Astrocyte of the spinal cord (primary cell): ENCODE measurements around the gene DPP6.

Experiments
- DNase-seq: peaks from one replicate; pipeline ENCODE4 v3.0.0; 2011; ENCODE audit warnings: low read depth, low spot score
- H3K4me3 ChIP-seq: 2 replicates; pipeline ENCODE4 v1.5.1; 2011; ENCODE audit warnings: low read depth, mild to moderate bottlenecking, low read length, moderate library complexity
- in situ Hi-C: cut with HindIII; loops from 2 replicates; pipeline ENCODE4 v1.10.0; 2017; ENCODE audit warnings: low sequenced_read_pairs
- TF ChIP-seq, protein P1 (sequence below): IDR thresholded peaks from 2 replicates; pipeline ENCODE4 v1.5.1; 2012; ENCODE audit warnings: low read depth, mild to moderate bottlenecking, low read length, inconsistent platforms

Gene DPP6

DNA sequence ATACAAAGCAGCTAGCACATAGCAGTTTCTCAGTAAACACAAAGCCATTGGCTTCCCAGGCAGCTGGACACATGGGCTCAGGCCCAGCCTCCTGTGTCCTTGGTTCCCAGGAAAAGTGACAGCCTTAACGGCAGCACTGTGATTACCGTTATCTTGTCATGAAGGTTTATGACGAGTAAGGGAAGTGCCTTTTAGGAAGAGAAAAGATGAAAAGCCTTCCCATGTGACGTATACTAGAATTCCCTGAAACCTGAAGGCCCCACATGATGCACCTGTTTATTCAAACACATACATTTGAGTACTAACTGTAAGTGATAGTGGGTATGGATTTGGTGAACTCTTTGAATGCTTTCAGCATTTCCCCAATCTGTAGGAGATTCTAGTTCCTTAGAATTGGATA lies 244.2 kb downstream of the DPP6 start:
- no peak overlapping the region for H3K4me3 ChIP-seq
- TF ChIP-seq, protein P1, sequence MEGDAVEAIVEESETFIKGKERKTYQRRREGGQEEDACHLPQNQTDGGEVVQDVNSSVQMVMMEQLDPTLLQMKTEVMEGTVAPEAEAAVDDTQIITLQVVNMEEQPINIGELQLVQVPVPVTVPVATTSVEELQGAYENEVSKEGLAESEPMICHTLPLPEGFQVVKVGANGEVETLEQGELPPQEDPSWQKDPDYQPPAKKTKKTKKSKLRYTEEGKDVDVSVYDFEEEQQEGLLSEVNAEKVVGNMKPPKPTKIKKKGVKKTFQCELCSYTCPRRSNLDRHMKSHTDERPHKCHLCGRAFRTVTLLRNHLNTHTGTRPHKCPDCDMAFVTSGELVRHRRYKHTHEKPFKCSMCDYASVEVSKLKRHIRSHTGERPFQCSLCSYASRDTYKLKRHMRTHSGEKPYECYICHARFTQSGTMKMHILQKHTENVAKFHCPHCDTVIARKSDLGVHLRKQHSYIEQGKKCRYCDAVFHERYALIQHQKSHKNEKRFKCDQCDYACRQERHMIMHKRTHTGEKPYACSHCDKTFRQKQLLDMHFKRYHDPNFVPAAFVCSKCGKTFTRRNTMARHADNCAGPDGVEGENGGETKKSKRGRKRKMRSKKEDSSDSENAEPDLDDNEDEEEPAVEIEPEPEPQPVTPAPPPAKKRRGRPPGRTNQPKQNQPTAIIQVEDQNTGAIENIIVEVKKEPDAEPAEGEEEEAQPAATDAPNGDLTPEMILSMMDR, result no peak
- DNase-seq, result no peak
- in situ Hi-C loops, result no loop called here

DNA sequence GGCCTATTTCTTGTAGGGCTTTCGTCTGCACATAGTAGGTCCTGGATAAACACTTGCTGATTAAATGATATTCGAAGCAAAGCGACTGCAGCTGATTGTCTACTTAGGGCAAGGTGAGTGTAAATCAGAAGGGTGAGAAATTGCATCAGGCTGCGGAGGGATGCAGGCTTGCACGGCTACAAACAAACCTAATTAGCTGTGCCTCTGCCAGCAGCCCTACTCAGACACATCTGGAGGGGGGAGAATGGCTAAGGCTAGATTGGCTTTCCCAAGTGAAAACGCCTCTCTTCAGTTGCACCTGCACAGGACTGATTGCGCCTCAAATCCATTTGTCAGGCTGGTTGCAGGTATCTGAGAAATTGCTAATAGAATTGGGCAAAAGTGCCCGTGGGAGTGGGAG lies 247.5 kb downstream of the DPP6 start:
- no peak for DNase-seq
- in situ Hi-C loops, result no loop called here
- no peak overlapping the region for H3K4me3 ChIP-seq
- TF ChIP-seq, protein P1, result no peak

GRCh38 chr7:154302380-154302779 lies 250.2 kb downstream of the DPP6 start:
- no peak overlapping the region for H3K4me3 ChIP-seq
- DNase-seq, result no peak
- in situ Hi-C loops, result no loop called here
- TF ChIP-seq, protein P1, result no peak

DNA sequence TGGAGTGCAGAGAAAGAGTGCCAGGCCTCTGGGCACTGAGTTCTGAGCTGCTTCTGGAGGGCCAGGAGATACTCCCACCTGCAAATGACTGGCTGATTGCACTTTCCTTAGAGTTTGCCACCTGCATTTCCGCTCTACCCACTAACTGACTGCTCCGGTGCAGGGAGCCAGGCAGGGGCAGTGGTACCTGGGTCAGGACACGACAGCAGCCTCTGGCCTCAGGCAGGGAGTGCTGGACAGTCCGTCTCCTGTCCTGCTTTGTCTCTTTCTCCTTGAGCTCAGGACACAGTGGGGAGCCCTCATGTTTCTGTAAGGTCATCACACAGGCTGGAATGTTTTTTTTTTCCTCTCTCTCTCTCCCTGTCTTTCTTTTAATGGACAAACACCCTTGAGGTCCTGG lies 252.0 kb downstream of the DPP6 start:
- TF ChIP-seq, protein P1, result no peak
- DNase-seq, result no peak
- in situ Hi-C loops, result no loop called here

GRCh38 chr7:154304740-154305700 lies 252.8 kb downstream of the DPP6 start:
- H3K4me3 ChIP-seq, result no peak overlapping the region
- DNase-seq, result no peak
- TF ChIP-seq, protein P1, result no peak
- in situ Hi-C loops, result no loop called here

More for the DNA sequence above, 252.0 kb downstream of the DPP6 start:
- H3K4me3 ChIP-seq, result no peak overlapping the region

GRCh38 chr7:154306036-154306435 lies 253.8 kb downstream of the DPP6 start:
- H3K4me3 ChIP-seq, result no peak overlapping the region
- TF ChIP-seq, protein P1, result no peak
- no peak for DNase-seq
- in situ Hi-C loops, result no loop called here
